Epidermal melanocyte (primary cell): ENCODE results near the gene GLE1.

Source experiments
- DNase-seq: peaks from one replicate; pipeline ENCODE4 v3.0.0; 2011; ENCODE audit warnings: low spot score; ENCODE audit not compliant: insufficient read length

The GLE1 gene, protein sequence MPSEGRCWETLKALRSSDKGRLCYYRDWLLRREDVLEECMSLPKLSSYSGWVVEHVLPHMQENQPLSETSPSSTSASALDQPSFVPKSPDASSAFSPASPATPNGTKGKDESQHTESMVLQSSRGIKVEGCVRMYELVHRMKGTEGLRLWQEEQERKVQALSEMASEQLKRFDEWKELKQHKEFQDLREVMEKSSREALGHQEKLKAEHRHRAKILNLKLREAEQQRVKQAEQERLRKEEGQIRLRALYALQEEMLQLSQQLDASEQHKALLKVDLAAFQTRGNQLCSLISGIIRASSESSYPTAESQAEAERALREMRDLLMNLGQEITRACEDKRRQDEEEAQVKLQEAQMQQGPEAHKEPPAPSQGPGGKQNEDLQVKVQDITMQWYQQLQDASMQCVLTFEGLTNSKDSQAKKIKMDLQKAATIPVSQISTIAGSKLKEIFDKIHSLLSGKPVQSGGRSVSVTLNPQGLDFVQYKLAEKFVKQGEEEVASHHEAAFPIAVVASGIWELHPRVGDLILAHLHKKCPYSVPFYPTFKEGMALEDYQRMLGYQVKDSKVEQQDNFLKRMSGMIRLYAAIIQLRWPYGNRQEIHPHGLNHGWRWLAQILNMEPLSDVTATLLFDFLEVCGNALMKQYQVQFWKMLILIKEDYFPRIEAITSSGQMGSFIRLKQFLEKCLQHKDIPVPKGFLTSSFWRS

DNA sequence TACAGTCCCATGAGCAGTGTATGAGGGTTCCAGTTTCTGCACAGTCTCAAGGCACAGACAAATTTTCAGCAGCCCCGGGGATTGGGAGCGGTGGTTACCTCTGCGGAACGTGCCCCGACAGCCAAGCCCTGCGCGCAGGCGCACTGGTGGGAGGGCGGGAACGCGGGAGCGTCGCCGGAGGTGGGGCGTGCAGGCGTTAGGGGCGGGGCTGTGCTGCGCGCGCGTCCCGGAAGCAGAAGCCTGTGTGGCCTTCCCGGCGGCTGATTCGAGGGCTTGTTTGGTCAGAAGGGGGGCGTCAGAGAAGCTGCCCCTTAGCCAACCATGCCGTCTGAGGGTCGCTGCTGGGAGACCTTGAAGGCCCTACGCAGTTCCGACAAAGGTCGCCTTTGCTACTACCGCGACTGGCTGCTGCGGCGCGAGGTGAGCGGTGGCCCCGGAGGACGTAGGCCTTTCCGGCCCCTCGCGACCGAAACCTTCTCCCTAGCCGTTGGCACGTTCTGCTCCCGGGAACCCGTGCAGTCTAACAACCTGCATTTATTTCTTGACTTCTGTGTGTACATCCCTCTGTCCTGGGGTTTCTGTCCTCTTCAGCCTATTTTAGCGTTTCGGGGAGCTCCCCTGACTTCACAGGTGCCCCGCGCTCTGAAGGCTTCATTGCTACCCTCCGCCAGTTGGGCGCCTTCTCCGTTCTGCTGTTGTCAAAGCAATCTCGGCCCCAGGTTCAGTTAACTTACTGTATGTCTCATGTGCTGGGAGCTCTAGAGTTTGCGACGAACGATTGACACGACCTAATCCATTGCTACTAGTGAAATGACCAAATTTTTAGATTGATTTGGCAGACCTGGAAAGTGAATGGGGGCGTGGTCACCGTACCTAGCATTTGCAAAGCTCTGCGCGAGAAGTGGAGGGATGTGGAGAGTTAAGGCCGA, at the start of gene GLE1:
GLE1 (plus strand) TSS at position 235 of the 929 bp plus-strand sequence; CDS start at position 322, 87 bp downstream.
- peak; percentile 96 for DNase-seq

DNA sequence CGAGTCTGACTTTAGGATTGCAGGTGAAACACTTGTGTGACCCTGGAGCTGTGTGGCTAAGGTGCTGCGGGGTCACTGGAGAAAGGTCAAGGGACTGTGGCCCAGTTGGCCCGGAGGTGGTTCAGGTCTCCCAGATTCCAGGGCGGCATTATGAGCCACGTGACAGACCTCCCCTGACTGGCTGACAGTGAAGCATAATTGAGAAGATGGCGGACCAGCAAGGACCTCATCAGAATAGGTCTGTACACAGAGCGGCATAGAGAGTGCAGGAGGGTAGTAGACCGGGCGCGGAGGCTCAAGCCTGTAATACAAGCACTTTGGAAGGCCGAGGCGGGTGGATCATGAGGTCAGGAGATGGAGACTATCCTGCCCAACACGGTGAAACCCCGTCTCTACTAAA, 49.5 kb upstream of the GLE1 start:
- no peak for DNase-seq

DNA sequence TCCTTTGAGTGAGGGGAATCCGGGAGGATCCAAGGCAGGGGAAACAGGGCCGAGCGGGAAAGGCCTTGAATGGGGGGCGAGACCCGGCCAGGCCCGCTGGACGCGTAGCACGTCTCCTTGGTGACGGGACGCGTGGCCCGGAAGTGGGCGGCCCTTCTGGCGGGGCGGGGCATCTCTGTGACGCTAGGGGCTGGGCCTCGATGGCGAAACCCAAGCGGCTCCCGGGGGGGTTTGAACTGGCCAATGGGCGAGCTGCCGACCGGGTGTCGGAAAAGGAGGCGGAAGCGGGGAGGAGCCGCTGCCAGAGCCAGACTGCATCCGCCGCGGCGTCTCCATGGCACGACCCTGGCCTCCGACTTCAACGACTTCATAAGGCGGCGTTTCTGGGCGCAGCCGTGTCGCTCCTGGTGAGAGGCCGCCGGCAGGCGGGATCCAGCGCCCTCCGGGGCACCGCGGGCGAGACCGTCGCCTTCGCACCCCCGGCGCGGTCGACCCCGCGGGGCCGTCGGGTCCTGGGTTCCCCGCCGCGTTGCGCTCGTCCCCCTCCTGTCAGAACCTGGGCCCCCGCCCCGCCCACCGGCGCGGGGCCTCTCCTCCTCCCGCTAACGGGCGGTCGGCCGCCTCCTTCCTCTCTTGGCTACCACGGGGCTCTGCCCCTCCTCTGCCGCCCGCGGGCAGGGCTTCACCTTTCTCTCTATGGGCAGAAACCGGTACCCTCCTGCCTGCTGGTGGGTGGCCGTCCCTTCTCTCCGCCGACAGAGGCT, 48.5 kb upstream of the GLE1 start, which contains the start of gene ODF2:
ODF2 (plus strand) TSS at position 158 of the 764 bp plus-strand sequence; CDS start at position 244, 86 bp downstream.
- peak; percentile 97 for DNase-seq

DNA sequence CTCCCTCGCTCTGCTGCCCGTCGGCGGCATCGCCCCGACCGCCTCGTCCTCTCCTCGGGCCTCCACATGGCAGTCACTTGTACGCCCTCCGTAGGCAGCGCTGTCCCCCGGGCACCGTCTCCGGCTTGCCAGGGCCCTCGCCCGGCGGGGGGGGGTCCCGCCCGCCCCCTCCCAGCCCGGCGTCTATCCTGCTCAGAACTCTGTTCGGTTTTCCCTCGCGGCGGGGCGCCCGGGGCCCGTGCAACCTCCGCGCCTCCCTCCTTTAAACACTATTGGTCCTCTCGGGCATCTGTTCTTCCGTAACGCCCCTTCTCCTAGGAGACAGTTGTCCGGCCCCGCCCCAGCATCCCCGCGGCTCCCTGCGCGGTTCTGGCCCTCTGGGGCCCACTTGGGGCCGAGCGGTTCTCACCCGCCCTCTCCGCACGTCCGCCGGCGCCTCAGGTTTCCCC, 47.9 kb upstream of the GLE1 start:
- peak; percentile 85 for DNase-seq

DNA sequence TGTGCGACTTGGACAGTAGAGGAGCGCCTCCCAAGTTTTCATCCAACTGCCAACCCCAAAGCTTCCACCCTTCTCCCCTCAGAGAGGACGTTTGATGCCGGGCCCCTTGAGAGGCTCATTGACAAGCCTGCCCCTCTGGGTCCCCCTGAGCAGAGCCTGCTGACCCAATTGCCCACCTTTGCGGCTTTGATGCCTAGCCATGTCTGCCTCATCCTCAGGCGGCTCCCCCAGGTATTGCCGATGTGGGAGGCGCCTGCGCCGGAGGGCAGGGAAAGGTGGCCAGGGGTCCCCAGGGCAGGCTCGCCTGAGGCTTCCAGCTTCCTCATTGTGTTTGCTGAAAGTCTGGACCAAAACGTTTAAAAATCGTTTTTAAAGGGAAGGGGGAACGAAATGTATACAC, 47.3 kb upstream of the GLE1 start:
- DNase-seq, result no peak

DNA sequence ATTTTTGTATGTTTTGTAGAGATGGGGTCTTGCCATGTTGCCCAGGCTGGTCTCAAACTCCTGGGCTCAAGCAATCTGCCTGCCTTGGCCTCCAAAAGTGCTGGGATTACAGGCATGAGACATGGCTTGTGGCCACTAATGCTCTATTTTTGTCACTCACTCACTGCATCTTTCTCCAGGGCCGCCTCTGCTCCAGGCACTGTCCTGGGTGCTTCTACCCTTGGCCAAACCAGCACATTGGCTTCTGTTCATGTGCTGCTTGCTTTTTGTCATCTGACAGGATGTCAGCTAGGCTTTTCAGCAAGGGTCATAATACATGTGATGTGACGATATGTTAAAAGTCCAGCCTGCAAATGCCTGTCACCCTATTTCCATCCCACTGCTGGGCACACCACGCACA, 45.5 kb upstream of the GLE1 start:
- no peak for DNase-seq

DNA sequence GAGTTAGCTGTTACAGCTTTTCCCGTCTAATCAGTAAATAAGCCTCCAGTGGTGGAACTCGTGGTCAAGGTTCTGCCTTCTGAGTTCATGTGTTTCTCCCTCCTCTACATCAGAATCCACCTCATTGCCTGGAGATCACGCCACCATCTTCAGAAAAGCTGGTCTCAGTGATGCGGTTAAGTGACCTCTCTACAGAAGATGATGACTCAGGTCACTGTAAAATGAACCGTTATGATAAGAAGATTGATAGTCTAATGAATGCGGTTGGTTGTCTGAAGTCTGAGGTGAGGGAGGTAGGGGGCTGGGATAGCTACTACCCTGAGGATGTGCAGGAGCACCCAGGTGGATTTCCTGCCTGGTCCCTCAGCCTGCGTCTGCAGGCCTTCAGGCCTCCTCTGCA, 35.4 kb upstream of the GLE1 start:
- no peak for DNase-seq

DNA sequence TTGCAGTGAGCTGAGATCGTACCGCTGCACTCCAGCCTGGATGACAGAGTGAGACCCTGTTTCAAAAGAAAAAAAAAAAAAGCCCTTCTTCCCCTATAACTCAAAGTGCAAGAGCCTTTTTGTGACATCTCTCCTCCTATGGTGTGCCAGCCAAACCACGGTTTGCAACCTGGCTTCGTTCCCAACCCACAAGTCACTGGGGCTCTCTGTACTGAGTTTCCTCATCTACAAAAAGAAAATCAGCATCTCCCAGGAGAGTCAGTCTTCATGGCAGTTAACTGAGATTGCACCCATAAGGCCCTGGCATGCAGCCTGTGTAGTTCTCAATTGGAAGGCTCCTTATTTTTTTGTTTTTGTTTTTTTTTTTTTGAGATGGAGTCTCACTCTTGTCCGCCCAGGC, 34.0 kb upstream of the GLE1 start:
- DNase-seq, result no peak

DNA sequence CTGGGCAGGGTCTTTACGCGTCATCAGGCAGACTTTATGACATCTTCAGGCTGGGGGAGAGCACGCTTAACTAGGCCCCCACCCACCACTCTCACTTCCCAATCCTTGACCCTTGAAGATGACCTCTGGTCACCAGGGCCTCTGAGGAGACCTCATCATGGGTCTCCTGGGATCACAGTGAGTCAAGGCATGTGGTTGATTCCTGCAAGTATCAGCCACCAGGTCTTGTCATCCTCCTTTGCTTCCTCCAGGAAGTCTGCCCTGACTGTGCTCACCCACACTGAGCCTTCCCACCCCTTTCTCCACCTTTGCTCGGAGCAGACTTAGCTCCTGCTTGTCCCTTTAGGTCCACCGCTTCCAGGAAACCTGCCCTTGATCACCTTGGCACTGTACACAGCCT, 31.4 kb upstream of the GLE1 start:
- DNase-seq, result no peak

DNA sequence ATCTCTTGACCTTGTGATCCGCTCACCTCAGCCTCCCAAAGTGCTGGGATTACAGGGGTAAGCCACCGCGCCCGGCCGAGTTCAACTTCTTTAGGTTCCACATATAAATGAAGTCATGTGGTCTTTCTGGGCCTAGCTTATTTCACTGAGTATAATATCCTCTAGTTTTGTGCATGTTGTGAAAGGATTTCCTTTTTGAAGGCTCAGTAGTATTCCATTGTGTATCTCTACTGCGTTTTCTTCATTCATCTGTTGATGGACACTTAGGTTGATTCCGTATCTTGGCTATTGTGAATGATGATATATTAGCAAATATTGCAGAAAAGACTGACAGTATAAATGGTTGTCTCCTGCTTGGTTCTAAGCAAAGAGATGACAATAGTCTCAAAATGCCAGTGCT, 28.7 kb upstream of the GLE1 start:
- DNase-seq, result no peak

DNA sequence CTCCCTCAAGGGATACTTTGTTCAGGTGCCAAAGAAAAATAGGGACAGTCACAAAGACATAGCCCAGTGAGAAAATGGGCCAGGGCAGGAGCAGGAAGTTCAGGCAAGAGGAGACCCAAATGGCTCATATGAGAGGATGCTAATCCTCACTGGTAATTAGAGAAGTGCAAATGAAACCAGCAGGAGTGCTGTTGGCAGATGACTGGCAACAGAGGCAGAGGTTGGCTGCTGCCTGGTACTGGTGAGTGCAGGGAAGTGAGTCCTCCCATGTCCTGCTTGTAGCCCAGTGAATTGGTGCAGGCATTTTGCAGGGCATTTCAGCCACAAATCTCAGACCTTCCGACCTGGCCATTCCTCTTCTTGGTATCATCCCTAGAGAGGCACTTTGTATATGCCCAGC, 25.3 kb upstream of the GLE1 start:
- no peak for DNase-seq

DNA sequence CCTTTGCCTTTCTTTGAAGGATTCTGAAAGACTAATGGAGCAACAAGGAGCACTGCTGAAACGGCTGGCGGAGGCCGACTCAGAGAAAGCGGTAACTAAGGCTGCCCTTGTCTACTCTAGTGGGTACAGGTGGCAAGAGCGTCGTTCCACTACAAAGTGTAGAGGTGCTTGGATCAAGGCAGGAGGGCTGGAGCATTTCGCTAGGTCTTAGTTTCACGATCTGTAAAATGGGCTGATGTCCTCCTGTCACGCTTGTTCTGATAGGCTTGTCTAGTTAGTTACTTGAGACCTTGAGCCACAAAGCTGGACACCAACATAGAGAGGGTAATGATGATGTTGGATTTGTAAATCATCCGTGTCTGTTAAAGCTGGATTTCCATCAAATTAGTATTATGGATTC, 23.0 kb upstream of the GLE1 start:
- DNase-seq, result no peak

DNA sequence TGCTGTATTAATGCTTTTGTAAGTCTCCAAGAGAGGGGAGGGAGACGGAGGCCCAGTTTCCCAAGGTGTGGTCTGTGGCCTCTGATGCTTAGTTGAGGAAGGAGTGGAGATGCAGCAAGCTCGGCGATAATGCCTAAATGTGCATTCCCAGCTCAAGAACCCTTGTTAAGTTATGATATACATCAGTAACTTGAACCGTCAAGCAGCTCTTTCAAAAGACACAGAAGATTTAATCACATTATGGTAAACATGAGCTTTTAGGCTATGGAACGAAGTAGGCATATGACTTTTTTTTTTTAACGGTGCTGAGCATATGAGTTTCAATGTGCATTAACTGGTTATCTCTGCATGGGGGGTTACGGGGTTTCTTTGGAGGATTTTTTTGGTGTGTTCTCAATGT, 22.3 kb upstream of the GLE1 start:
- no peak for DNase-seq

DNA sequence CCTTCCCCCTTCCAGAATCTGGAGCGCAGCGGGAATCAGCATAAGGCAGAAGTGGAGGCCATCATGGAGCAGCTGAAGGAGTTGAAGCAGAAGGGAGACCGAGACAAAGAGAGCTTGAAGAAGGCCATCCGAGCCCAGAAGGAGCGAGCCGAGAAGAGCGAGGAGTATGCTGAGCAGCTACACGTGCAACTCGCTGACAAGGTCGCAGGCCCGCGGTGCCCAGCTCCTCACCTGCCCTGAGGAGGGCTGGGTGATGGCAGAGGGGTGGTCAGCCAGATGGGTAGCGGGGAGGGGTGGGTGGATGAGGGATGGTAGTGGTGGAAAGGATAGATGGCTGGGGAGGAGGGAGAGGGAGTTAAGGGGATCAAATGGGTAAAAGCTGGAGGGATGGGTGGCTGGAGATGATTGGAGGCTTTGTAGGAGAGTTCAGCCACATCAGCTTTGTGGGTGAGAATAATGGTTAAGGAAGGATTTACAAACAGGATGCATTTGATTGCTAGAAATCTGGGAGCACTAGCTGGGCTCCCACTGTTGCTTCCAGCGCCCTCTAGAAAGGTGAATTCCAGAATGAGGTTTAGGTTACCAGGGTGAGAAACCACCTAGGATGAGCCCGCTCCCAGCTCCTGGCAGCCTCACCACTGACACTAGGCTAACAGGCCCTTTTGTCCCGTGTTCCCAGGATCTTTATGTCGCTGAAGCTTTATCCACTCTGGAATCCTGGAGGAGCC, 19.7 kb upstream of the GLE1 start:
- DNase-seq, result no peak

DNA sequence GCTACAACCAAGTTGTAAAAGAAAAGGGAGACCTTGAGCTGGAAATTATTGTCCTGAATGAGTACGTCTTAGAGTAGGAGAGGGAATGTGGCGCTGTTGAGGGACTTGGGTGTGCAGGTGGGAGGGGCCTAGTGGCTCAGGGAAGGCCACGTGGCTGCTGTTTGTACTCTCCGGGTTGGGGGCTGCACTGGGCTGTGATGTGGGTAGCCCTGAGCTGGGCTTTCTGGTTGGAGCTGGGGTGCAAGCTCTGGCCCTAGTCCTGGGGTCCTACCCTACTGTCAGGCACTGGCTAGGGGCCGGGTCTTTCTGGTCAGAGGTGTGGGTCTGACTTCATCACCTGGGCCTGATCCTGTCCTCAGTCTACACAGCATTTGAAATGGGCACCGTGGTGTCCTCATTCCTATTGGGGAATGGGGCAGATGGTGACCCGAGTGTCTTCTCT, 19.1 kb upstream of the GLE1 start:
- DNase-seq, result no peak

DNA sequence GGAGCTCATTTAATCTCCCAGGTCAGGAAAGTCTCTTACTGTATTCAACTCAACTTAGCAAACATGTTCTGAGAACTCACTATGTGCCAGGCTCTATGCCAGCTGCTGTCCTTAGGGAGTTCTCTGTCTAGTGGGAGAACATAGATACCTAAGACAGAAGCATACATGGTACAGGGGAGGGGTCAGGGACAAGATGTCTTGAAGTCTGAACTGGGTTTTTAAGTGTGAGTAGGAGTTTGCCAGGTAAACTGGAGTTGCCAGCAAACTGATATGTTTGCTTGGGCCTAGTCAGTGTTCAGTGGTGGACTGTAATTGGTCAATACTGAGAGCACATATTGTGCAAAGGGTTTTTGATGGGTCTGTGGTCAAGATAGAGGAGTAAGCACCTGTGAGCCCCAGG, 18.3 kb upstream of the GLE1 start:
- no peak for DNase-seq

DNA sequence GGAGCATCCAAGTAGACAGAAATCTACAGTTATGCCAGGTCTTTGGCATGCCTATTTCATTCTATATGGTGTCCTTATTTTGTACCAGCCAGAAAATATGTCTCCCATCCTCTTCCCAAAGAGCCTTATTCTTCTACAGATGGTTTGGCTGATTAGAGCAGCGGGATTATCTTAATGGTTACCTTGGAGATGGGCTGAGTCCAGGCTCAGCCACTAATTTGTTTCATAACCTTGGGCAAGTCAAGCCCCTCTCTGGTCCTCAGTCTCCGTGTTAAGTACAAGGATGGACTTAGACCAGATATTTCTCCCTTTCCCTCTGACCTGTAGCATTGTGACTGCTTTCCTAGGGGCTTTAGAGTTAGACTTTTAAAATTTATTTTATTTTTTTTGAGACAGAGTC, 11.1 kb upstream of the GLE1 start:
- DNase-seq, result no peak

DNA sequence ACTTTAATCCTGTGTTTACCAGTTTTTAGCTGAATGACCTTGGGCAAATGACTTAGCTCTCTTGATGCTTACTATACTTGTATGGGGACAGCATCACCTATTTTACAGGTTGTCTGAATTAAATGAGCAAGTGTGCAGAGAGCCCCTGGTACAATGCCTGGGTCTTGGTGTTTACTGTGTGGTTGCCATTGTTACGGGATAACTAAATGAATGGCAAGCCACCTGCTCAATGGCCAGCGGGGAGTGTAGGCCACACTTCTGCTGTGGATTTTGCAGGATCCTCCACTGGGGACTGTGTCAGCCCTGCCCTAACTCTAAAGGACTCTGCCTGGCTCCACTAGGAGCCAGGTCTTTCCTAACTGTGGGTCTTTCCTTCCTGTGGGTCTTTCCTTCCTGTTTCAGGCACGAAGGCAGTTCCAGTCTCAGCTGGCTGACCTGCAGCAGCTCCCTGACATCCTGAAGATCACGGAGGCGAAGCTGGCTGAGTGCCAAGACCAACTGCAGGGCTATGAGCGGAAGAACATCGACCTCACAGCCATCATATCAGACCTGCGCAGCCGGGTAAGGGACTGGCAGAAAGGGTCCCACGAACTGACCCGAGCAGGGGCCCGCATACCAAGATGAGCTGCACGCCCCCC, 10.3 kb upstream of the GLE1 start:
- DNase-seq, result no peak

DNA sequence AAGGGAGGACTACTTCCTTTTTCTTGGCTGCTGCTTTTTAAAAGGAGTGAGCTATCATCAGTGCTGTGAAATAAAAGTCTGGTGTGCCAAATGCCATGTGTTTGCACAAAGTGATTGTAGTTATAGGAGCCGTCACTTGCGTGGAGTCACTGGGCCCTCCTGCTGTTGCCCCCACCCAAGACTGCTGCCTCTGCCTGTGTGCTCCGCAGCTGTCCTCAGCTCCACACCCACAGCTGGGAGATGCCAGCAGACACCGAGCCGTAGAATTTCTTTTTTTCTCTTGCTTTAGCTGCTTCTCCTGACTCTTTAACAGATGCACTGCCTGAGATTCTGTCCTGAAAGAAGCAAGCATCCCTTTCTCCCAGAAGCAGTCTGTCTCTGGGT, 9.8 kb upstream of the GLE1 start:
- no peak for DNase-seq

DNA sequence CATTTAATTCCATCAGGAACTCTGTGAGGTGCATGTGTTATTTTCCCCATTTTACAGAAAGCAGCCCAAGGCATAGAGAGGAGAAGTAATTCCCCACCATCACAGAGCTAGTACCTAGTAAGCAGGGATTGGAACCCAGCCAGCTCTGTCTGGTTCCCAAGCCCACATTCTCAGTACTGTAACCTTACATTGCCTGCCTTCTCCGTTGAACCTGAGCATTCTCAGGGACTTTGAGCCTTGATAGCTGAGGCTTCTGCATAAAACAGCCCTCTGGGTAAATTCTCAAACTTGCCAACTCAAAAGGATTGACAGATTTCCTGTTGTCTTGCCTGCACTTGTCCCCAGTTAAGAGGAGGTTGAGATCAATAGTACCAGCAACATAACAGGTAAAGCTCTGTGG, 9.2 kb upstream of the GLE1 start:
- no peak for DNase-seq
